ENCODE results near the gene ELP6. TPM values are rescaled to one million over a fixed set of nuclear protein-coding genes. Genes with fewer than 3 reads are reported as not detected.

The ELP6 gene
- total and polyA plus RNA-seq, 9 of the 15 experiments (the other 6 are each of a cell fraction or from before 2014, with no cell fraction given): 76.9 to 198 (median 83.3) TPM

DNA sequence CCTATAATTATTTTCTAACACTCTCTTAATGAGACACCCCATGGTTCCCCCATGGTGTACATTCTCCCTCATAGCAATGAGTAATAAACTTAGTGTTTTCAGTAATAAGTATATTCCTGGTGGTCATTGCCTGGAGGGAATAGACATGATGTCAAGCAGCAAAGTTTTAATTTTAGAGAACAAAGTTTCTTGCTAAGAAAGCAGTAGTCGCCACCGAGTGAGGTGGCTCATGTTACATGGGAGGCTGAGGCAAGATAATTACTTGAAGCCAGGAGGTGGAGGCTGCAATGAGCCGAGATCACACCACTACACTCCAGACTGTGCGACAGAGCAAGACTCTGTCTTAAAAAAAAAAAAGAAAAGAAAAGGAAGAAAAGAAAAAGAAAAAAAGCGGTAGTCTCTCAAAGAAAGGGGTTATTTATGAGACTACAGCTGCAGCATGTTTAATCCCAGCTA, 2.4 kb upstream of the ELP6 start (continued):
- TF ChIP-seq, protein P1, sequence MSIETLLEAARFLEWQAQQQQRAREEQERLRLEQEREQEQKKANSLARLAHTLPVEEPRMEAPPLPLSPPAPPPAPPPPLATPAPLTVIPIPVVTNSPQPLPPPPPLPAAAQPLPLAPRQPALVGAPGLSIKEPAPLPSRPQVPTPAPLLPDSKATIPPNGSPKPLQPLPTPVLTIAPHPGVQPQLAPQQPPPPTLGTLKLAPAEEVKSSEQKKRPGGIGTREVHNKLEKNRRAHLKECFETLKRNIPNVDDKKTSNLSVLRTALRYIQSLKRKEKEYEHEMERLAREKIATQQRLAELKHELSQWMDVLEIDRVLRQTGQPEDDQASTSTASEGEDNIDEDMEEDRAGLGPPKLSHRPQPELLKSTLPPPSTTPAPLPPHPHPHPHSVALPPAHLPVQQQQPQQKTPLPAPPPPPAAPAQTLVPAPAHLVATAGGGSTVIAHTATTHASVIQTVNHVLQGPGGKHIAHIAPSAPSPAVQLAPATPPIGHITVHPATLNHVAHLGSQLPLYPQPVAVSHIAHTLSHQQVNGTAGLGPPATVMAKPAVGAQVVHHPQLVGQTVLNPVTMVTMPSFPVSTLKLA (conservative IDR thresholded peaks at IDR 0.05): peak in 1 of 2 experiments; percentile 34; a peak in 1 of 4 replicates
- TF ChIP-seq TRIM28 (IDR thresholded peaks at IDR 0.05): 0 out of 2 replicates have a peak, but pooled peaks have one; percentile 45
- TF ChIP-seq, protein P2, sequence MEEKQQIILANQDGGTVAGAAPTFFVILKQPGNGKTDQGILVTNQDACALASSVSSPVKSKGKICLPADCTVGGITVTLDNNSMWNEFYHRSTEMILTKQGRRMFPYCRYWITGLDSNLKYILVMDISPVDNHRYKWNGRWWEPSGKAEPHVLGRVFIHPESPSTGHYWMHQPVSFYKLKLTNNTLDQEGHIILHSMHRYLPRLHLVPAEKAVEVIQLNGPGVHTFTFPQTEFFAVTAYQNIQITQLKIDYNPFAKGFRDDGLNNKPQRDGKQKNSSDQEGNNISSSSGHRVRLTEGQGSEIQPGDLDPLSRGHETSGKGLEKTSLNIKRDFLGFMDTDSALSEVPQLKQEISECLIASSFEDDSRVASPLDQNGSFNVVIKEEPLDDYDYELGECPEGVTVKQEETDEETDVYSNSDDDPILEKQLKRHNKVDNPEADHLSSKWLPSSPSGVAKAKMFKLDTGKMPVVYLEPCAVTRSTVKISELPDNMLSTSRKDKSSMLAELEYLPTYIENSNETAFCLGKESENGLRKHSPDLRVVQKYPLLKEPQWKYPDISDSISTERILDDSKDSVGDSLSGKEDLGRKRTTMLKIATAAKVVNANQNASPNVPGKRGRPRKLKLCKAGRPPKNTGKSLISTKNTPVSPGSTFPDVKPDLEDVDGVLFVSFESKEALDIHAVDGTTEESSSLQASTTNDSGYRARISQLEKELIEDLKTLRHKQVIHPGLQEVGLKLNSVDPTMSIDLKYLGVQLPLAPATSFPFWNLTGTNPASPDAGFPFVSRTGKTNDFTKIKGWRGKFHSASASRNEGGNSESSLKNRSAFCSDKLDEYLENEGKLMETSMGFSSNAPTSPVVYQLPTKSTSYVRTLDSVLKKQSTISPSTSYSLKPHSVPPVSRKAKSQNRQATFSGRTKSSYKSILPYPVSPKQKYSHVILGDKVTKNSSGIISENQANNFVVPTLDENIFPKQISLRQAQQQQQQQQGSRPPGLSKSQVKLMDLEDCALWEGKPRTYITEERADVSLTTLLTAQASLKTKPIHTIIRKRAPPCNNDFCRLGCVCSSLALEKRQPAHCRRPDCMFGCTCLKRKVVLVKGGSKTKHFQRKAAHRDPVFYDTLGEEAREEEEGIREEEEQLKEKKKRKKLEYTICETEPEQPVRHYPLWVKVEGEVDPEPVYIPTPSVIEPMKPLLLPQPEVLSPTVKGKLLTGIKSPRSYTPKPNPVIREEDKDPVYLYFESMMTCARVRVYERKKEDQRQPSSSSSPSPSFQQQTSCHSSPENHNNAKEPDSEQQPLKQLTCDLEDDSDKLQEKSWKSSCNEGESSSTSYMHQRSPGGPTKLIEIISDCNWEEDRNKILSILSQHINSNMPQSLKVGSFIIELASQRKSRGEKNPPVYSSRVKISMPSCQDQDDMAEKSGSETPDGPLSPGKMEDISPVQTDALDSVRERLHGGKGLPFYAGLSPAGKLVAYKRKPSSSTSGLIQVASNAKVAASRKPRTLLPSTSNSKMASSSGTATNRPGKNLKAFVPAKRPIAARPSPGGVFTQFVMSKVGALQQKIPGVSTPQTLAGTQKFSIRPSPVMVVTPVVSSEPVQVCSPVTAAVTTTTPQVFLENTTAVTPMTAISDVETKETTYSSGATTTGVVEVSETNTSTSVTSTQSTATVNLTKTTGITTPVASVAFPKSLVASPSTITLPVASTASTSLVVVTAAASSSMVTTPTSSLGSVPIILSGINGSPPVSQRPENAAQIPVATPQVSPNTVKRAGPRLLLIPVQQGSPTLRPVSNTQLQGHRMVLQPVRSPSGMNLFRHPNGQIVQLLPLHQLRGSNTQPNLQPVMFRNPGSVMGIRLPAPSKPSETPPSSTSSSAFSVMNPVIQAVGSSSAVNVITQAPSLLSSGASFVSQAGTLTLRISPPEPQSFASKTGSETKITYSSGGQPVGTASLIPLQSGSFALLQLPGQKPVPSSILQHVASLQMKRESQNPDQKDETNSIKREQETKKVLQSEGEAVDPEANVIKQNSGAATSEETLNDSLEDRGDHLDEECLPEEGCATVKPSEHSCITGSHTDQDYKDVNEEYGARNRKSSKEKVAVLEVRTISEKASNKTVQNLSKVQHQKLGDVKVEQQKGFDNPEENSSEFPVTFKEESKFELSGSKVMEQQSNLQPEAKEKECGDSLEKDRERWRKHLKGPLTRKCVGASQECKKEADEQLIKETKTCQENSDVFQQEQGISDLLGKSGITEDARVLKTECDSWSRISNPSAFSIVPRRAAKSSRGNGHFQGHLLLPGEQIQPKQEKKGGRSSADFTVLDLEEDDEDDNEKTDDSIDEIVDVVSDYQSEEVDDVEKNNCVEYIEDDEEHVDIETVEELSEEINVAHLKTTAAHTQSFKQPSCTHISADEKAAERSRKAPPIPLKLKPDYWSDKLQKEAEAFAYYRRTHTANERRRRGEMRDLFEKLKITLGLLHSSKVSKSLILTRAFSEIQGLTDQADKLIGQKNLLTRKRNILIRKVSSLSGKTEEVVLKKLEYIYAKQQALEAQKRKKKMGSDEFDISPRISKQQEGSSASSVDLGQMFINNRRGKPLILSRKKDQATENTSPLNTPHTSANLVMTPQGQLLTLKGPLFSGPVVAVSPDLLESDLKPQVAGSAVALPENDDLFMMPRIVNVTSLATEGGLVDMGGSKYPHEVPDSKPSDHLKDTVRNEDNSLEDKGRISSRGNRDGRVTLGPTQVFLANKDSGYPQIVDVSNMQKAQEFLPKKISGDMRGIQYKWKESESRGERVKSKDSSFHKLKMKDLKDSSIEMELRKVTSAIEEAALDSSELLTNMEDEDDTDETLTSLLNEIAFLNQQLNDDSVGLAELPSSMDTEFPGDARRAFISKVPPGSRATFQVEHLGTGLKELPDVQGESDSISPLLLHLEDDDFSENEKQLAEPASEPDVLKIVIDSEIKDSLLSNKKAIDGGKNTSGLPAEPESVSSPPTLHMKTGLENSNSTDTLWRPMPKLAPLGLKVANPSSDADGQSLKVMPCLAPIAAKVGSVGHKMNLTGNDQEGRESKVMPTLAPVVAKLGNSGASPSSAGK (IDR thresholded peaks at IDR 0.05): peak; percentile 83
- TF ChIP-seq ZNF384 (IDR thresholded peaks at IDR 0.05; ENCODE audit: low read depth, low read length): 0 out of 2 replicates have a peak, but pooled peaks have one; percentile 46
- TF ChIP-seq ZNF133 (CRISPR knock-in tag; IDR thresholded peaks at IDR 0.05): no peak
